GM21381 (cell line): ENCODE data around the gene PSMA7.

Experiments
- ATAC-seq: cut with Tn5 transposase; IDR thresholded peaks from one replicate; pipeline ENCODE4 v1.9.1; 2021; ENCODE audit warnings: mild to moderate bottlenecking, moderate library complexity; ENCODE audit not compliant: unreplicated experiment

Gene PSMA7

GRCh38 chr20:62143081-62143956, at the start of gene PSMA7, which contains the start of gene SS18L1:
TSS of gene PSMA7 (minus strand) at chr20:62143394. CDS start at chr20:62143303, 91 bp downstream.
TSS of gene SS18L1 (plus strand) at chr20:62143769. CDS start at chr20:62143821, 52 bp downstream.
- ATAC-seq, result peak; percentile 71

- ATAC-seq, result no peak
Measured at GRCh38 chr20:62192635-62193034, 49.4 kb upstream of the PSMA7 start.

- no peak for ATAC-seq
Measured at GRCh38 chr20:62191781-62192559, 48.8 kb upstream of the PSMA7 start.

GRCh38 chr20:62190639-62191411, 47.6 kb upstream of the PSMA7 start:
- no peak for ATAC-seq

GRCh38 chr20:62186887-62187866, 44.0 kb upstream of the PSMA7 start:
- ATAC-seq, result no peak

- ATAC-seq, result no peak
Measured at GRCh38 chr20:62186096-62186426, 42.9 kb upstream of the PSMA7 start.

- no peak for ATAC-seq
Measured at GRCh38 chr20:62183426-62184142, 40.4 kb upstream of the PSMA7 start.

- peak; percentile 95 for ATAC-seq
Measured at GRCh38 chr20:62182469-62183425, 39.6 kb upstream of the PSMA7 start, which contains the start of gene MTG2. TSS of gene MTG2 (plus strand) at chr20:62183028. CDS start at chr20:62193421, 10,393 bp downstream.

GRCh38 chr20:62181808-62182207, 38.6 kb upstream of the PSMA7 start:
- no peak for ATAC-seq

GRCh38 chr20:62179162-62179504, 35.9 kb upstream of the PSMA7 start:
- no peak for ATAC-seq

GRCh38 chr20:62178316-62179161, 35.3 kb upstream of the PSMA7 start:
- ATAC-seq, result no peak

GRCh38 chr20:62177307-62177706, 34.1 kb upstream of the PSMA7 start:
- ATAC-seq, result no peak

- ATAC-seq, result no peak
Measured at GRCh38 chr20:62176866-62177265, 33.7 kb upstream of the PSMA7 start.

- no peak for ATAC-seq
Measured at GRCh38 chr20:62175711-62176110, 32.5 kb upstream of the PSMA7 start.

- no peak for ATAC-seq
Measured at GRCh38 chr20:62174870-62175624, 31.9 kb upstream of the PSMA7 start.

GRCh38 chr20:62174021-62174804, 31.0 kb upstream of the PSMA7 start:
- no peak for ATAC-seq
